HS-5 (cell line): ENCODE results near the gene AQP1.
A peak's percentile ranks its signal among the peaks of the same experiment; 100 is the strongest.

Source experiments
- DNase-seq: peaks from one replicate; pipeline ENCODE4 v3.0.0-alpha.2; 2012; ENCODE audit warnings: low read depth

Gene AQP1

GRCh38 chr7:30906515-30907240 is 5.0 kb upstream of the AQP1 start:
- DNase-seq = no peak

- no peak for DNase-seq
Observed at GRCh38 chr7:30907527-30908267, 4.0 kb upstream of the AQP1 start.

GRCh38 chr7:30908681-30909080 is 3.0 kb upstream of the AQP1 start:
- no peak for DNase-seq

GRCh38 chr7:30909431-30909830 is 2.2 kb upstream of the AQP1 start:
- no peak for DNase-seq

GRCh38 chr7:30910411-30911073 is 1.1 kb upstream of the AQP1 start:
- DNase-seq = no peak

- no peak for DNase-seq
Observed at GRCh38 chr7:30911133-30911532, 520 bp upstream of the AQP1 start.

- no peak for DNase-seq
Observed at GRCh38 chr7:30912021-30912730, 523 bp downstream of the AQP1 start.

GRCh38 chr7:30912731-30912985 is 1.0 kb downstream of the AQP1 start:
- no peak for DNase-seq

- DNase-seq = no peak
Observed at GRCh38 chr7:30912986-30913811, 1.5 kb downstream of the AQP1 start.

GRCh38 chr7:30913821-30914515 is 2.3 kb downstream of the AQP1 start:
- no peak for DNase-seq

GRCh38 chr7:30914596-30914995 is 2.9 kb downstream of the AQP1 start:
- DNase-seq = peak; percentile 49

- no peak for DNase-seq
Observed at GRCh38 chr7:30915005-30915601, 3.5 kb downstream of the AQP1 start.

GRCh38 chr7:30915751-30916150 is 4.1 kb downstream of the AQP1 start:
- DNase-seq = no peak

GRCh38 chr7:30916255-30916654 is 4.6 kb downstream of the AQP1 start:
- no peak for DNase-seq

- DNase-seq = no peak
Observed at GRCh38 chr7:30916767-30917166, 5.1 kb downstream of the AQP1 start.

- DNase-seq = no peak
Observed at GRCh38 chr7:30917216-30917893, 5.7 kb downstream of the AQP1 start.

GRCh38 chr7:30918676-30919075 is 7.0 kb downstream of the AQP1 start:
- DNase-seq = no peak

- no peak for DNase-seq
Observed at GRCh38 chr7:30920021-30920583, 8.4 kb downstream of the AQP1 start.

GRCh38 chr7:30920584-30921539 is 9.2 kb downstream of the AQP1 start:
- DNase-seq = no peak
